PC-3 (cell line): Measurements from ENCODE around the gene TCOF1.

Source experiments
- CTCF ChIP-seq: fragments of 300-600 bp; sonication (generic); conservative IDR thresholded peaks from 2 replicates; pipeline ENCODE4 v1.5.1; 2017; ENCODE audit warnings: antibody characterized with exemption, low read depth, mild to moderate bottlenecking, low read length
- EZH2 ChIP-seq: fragments of 300-600 bp; sonication (generic); IDR thresholded peaks from one replicate; pipeline ENCODE4 v1.6.1; 2017; ENCODE audit warnings: antibody characterized with exemption, mild to moderate bottlenecking, low read length; ENCODE audit not compliant: unreplicated experiment
- EZH2phosphoT487 ChIP-seq: fragments of 300-600 bp; sonication (generic); IDR thresholded peaks from 2 replicates; pipeline ENCODE4 v1.6.1; 2018; ENCODE audit warnings: mild to moderate bottlenecking, antibody characterized with exemption, low read length, borderline replicate concordance

GRCh38 chr5:150319484-150319790 is 38.1 kb upstream of the TCOF1 start:
- no peak for TF ChIP-seq CTCF
- no peak for TF ChIP-seq EZH2phosphoT487
- no peak for TF ChIP-seq EZH2
